ENCODE data around the gene IQCN. TPM values are rescaled to one million over a fixed set of nuclear protein-coding genes. Genes with fewer than 3 reads are reported as not detected.

IQCN gene
- polyA plus RNA-seq, 1 donor (not counting 4 experiments of a cell fraction or from before 2014, with no cell fraction given): not detected

GRCh38 chr19:18299654-18300053, 25.4 kb upstream of the IQCN start:
- Histone ChIP-seq H3K27ac (ENCODE audit: control insufficient read depth, insufficient read depth, low read length) (no peak overlapping the region), H3K27me3 (ENCODE audit: control insufficient read depth, extremely low read depth, insufficient read depth, low read length) (no peaks in the 10 kb centered on the region), H3K36me3 (ENCODE audit: control insufficient read depth in 2 of 2, extremely low read depth in 1 of 2, insufficient read depth in 2 of 2, low read length in 2 of 2) (no peaks in the 10 kb centered on the region), H3K4me2 (ENCODE audit: control insufficient read depth, extremely low read depth, insufficient read depth, low read depth, low read length) (no peak overlapping the region), H4K20me1 (ENCODE audit: control insufficient read depth, extremely low read depth, insufficient read depth, low read length) (no peaks in the 10 kb centered on the region), H3K9ac (ENCODE audit: control insufficient read depth, extremely low read depth, insufficient read depth, low read length) (no peak overlapping the region), H3K79me2 (ENCODE audit: control insufficient read depth, insufficient read depth, low read length) (no peaks in the 10 kb centered on the region), H3K9me1 (ENCODE audit: control insufficient read depth, extremely low read depth, insufficient read depth, low read length) (no peaks in the 10 kb centered on the region), H3K4me1 (ENCODE audit: control insufficient read depth, extremely low read depth, insufficient read depth, low read length) (no peaks in the 10 kb centered on the region), H2AFZ (ENCODE audit: control insufficient read depth, low read length) (no peak overlapping the region), H3K9me3 (ENCODE audit: control insufficient read depth, low read depth, low read length) (no peaks in the 10 kb centered on the region), H3K4me3 (ENCODE audit: control insufficient read depth in 2 of 3, extremely low read depth in 1 of 3, insufficient read depth in 2 of 3, low read depth in 1 of 3, low read length in 3 of 3) (no peak overlapping the region)
- TF ChIP-seq EZH2 (IDR thresholded peaks at IDR 0.05; ENCODE audit: low read length): no peak
- TF ChIP-seq, protein P1, sequence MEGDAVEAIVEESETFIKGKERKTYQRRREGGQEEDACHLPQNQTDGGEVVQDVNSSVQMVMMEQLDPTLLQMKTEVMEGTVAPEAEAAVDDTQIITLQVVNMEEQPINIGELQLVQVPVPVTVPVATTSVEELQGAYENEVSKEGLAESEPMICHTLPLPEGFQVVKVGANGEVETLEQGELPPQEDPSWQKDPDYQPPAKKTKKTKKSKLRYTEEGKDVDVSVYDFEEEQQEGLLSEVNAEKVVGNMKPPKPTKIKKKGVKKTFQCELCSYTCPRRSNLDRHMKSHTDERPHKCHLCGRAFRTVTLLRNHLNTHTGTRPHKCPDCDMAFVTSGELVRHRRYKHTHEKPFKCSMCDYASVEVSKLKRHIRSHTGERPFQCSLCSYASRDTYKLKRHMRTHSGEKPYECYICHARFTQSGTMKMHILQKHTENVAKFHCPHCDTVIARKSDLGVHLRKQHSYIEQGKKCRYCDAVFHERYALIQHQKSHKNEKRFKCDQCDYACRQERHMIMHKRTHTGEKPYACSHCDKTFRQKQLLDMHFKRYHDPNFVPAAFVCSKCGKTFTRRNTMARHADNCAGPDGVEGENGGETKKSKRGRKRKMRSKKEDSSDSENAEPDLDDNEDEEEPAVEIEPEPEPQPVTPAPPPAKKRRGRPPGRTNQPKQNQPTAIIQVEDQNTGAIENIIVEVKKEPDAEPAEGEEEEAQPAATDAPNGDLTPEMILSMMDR (optimal IDR thresholded peaks at IDR 0.05 in 1 of 3, IDR thresholded peaks at IDR 0.05 in 1 of 3, conservative IDR thresholded peaks at IDR 0.05 in 1 of 3; ENCODE audit: extremely low read depth in 1 of 3, insufficient read depth in 2 of 3, low read length in 3 of 3): no peak
- no peak for DNase-seq (ENCODE audit: low read depth, low spot score)
- no peak for FAIRE-seq
- dilution Hi-C loops (cut with MboI; ENCODE audit: extremely low pct_ligation_motif_present, low sequenced_read_pairs): no loop called here

- dilution Hi-C loops (cut with MboI; ENCODE audit: extremely low pct_ligation_motif_present, low sequenced_read_pairs): no loop called here
- Histone ChIP-seq H3K4me3 (ENCODE audit: control insufficient read depth in 2 of 3, extremely low read depth in 1 of 3, insufficient read depth in 2 of 3, low read depth in 1 of 3, low read length in 3 of 3) (no peak overlapping the region), H3K4me1 (ENCODE audit: control insufficient read depth, extremely low read depth, insufficient read depth, low read length) (no peaks in the 10 kb centered on the region), H3K27me3 (ENCODE audit: control insufficient read depth, extremely low read depth, insufficient read depth, low read length) (no peaks in the 10 kb centered on the region), H3K9ac (ENCODE audit: control insufficient read depth, extremely low read depth, insufficient read depth, low read length) (no peak overlapping the region), H3K9me3 (ENCODE audit: control insufficient read depth, low read depth, low read length) (no peaks in the 10 kb centered on the region), H2AFZ (ENCODE audit: control insufficient read depth, low read length) (no peak overlapping the region), H3K79me2 (ENCODE audit: control insufficient read depth, insufficient read depth, low read length) (no peaks in the 10 kb centered on the region), H3K4me2 (ENCODE audit: control insufficient read depth, extremely low read depth, insufficient read depth, low read depth, low read length) (no peak overlapping the region), H3K9me1 (ENCODE audit: control insufficient read depth, extremely low read depth, insufficient read depth, low read length) (no peaks in the 10 kb centered on the region), H3K36me3 (ENCODE audit: control insufficient read depth in 2 of 2, extremely low read depth in 1 of 2, insufficient read depth in 2 of 2, low read length in 2 of 2) (no peaks in the 10 kb centered on the region), H3K27ac (ENCODE audit: control insufficient read depth, insufficient read depth, low read length) (no peak overlapping the region), H4K20me1 (ENCODE audit: control insufficient read depth, extremely low read depth, insufficient read depth, low read length) (no peaks in the 10 kb centered on the region)
- DNase-seq (ENCODE audit: low read depth, low spot score) (no peak), FAIRE-seq (no peak)
- TF ChIP-seq, protein P1 (optimal IDR thresholded peaks at IDR 0.05 in 1 of 3, IDR thresholded peaks at IDR 0.05 in 1 of 3, conservative IDR thresholded peaks at IDR 0.05 in 1 of 3; ENCODE audit: extremely low read depth in 1 of 3, insufficient read depth in 2 of 3, low read length in 3 of 3): no peak
- no peak for TF ChIP-seq EZH2 (IDR thresholded peaks at IDR 0.05; ENCODE audit: low read length)
Measured at GRCh38 chr19:18298601-18299000, 24.3 kb upstream of the IQCN start.
